GM13977 (cell line): ENCODE measurements around the gene RGN.

Experiments
- DNase-seq: peaks from one replicate; pipeline ENCODE4 v3.0.0; 2012; ENCODE audit warnings: low spot score
- CTCF ChIP-seq: IDR thresholded peaks from 2 replicates; pipeline ENCODE4 v1.5.1; 2012; ENCODE audit warnings: mild to moderate bottlenecking, control low read depth; ENCODE audit not compliant: insufficient read depth; ENCODE audit errors: extremely low read depth, missing control alignments
- in situ Hi-C: fragments of 300-500 bp; cut with MboI; formaldehyde crosslinking; loops from one replicate; pipeline ENCODE4 v1.12.0; 2022; ENCODE audit warnings: low sequenced_read_pairs, low pct_unique_long_range_greater_than_20kb, mixed read lengths, inconsistent platforms; ENCODE audit not compliant: unreplicated experiment

The RGN gene

GRCh38 chrX:47078129-47079043 lies at the start of gene RGN:
Gene RGN, plus strand, starts transcription at chrX:47078443. Its CDS starts 2,702 bp downstream, at chrX:47081145.
- DNase-seq, result no peak
- in situ Hi-C loops, result no loop called here
- no peak for TF ChIP-seq CTCF

GRCh38 chrX:47030339-47030738 lies 47.9 kb upstream of the RGN start:
- TF ChIP-seq CTCF, result peak; percentile 69
- DNase-seq, result peak; percentile 45

GRCh38 chrX:47047989-47048388 lies 30.3 kb upstream of the RGN start:
- no peak for DNase-seq
- no peak for TF ChIP-seq CTCF

More at GRCh38 chrX:47030339-47030738, 47.9 kb upstream of the RGN start:
- in situ Hi-C loops, result no loop called here

GRCh38 chrX:47059142-47059874 lies 18.9 kb upstream of the RGN start:
- no peak for TF ChIP-seq CTCF
- DNase-seq, result no peak
- in situ Hi-C loops, result no loop called here

More at GRCh38 chrX:47047989-47048388, 30.3 kb upstream of the RGN start:
- in situ Hi-C loops, result no loop called here

- in situ Hi-C loops, result no loop called here
- no peak for TF ChIP-seq CTCF
These were observed 17.5 kb upstream of the RGN start for GRCh38 chrX:47060708-47061107.

GRCh38 chrX:47061238-47061919 lies 16.9 kb upstream of the RGN start:
- DNase-seq, result no peak
- in situ Hi-C loops, result no loop called here
- no peak for TF ChIP-seq CTCF

More at GRCh38 chrX:47060708-47061107, 17.5 kb upstream of the RGN start:
- no peak for DNase-seq
